ENCODE results near the gene CSTB.

GRCh38 chr21:43736224-43736883 is 39.8 kb downstream of the CSTB start:
- no peak for TF ChIP-seq ZNF777 (tag by site-specific recombination; IDR thresholded peaks at IDR 0.05; ENCODE audit: borderline replicate concordance)
- no peak for TF ChIP-seq ZNF404 (tag by site-specific recombination; IDR thresholded peaks at IDR 0.05)
- no peak for TF ChIP-seq KLF10 (tag by site-specific recombination; IDR thresholded peaks at IDR 0.05)
- TF ChIP-seq ZNF292 (tag by site-specific recombination; IDR thresholded peaks at IDR 0.05; ENCODE audit: borderline replicate concordance, low read depth), result no peak
- no peak for TF ChIP-seq BCL11A (tag by site-specific recombination; IDR thresholded peaks at IDR 0.05; ENCODE audit: low read depth)
- TF ChIP-seq, protein P1, sequence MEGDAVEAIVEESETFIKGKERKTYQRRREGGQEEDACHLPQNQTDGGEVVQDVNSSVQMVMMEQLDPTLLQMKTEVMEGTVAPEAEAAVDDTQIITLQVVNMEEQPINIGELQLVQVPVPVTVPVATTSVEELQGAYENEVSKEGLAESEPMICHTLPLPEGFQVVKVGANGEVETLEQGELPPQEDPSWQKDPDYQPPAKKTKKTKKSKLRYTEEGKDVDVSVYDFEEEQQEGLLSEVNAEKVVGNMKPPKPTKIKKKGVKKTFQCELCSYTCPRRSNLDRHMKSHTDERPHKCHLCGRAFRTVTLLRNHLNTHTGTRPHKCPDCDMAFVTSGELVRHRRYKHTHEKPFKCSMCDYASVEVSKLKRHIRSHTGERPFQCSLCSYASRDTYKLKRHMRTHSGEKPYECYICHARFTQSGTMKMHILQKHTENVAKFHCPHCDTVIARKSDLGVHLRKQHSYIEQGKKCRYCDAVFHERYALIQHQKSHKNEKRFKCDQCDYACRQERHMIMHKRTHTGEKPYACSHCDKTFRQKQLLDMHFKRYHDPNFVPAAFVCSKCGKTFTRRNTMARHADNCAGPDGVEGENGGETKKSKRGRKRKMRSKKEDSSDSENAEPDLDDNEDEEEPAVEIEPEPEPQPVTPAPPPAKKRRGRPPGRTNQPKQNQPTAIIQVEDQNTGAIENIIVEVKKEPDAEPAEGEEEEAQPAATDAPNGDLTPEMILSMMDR (tag by site-specific recombination; IDR thresholded peaks at IDR 0.05), result no peak
- no peak for TF ChIP-seq ZNF549 (tag by site-specific recombination; IDR thresholded peaks at IDR 0.05)
- no peak for TF ChIP-seq ZNF274 (IDR thresholded peaks at IDR 0.05; ENCODE audit: low read length)
- no peak for TF ChIP-seq ZNF274 (tag by site-specific recombination; IDR thresholded peaks at IDR 0.05; ENCODE audit: borderline replicate concordance)
- no peak for TF ChIP-seq REST (tag by site-specific recombination; IDR thresholded peaks at IDR 0.05)
- TF ChIP-seq, protein P2, sequence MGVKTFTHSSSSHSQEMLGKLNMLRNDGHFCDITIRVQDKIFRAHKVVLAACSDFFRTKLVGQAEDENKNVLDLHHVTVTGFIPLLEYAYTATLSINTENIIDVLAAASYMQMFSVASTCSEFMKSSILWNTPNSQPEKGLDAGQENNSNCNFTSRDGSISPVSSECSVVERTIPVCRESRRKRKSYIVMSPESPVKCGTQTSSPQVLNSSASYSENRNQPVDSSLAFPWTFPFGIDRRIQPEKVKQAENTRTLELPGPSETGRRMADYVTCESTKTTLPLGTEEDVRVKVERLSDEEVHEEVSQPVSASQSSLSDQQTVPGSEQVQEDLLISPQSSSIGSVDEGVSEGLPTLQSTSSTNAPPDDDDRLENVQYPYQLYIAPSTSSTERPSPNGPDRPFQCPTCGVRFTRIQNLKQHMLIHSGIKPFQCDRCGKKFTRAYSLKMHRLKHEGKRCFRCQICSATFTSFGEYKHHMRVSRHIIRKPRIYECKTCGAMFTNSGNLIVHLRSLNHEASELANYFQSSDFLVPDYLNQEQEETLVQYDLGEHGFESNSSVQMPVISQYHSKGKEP (tag by site-specific recombination; IDR thresholded peaks at IDR 0.05), result no peak
- TF ChIP-seq MYNN (tag by site-specific recombination; IDR thresholded peaks at IDR 0.05; ENCODE audit: borderline replicate concordance), result no peak
- TF ChIP-seq ZNF121 (tag by site-specific recombination; IDR thresholded peaks at IDR 0.05), result no peak
- TF ChIP-seq GLIS2 (tag by site-specific recombination; IDR thresholded peaks at IDR 0.05), result no peak
- TF ChIP-seq ZBTB11 (tag by site-specific recombination; conservative IDR thresholded peaks at IDR 0.05; ENCODE audit: low read depth), result no peak
